OCI-LY1 (cell line): ENCODE data around the gene GNAI1.

Source experiments
- H2AFZ ChIP-seq: fragments of 200-600 bp; sonication (generic), shearing (Covaris generic); 2 replicates; pipeline ENCODE4 v1.6.0; 2014; ENCODE audit warnings: antibody characterized with exemption, mild to moderate bottlenecking, low read length
- H3F3A ChIP-seq: fragments of 200-600 bp; sonication (generic), shearing (Covaris generic); 2 replicates; pipeline ENCODE4 v1.6.0; 2014; ENCODE audit warnings: mild to moderate bottlenecking, antibody characterized with exemption, low read length, moderate library complexity; ENCODE audit not compliant: insufficient read depth
- H3K27ac ChIP-seq: fragments of 200-600 bp; sonication (generic); 2 replicates; pipeline ENCODE4 v1.5.1; 2014; ENCODE audit warnings: low read length, mixed run types, mild to moderate bottlenecking, low read depth; ENCODE audit not compliant: poor library complexity, severe bottlenecking
- H3K27me3 ChIP-seq: fragments of 200-600 bp; sonication (generic); 2 replicates; pipeline ENCODE4 v1.6.0; 2014; ENCODE audit warnings: antibody characterized with exemption, mild to moderate bottlenecking, low read length, moderate library complexity; ENCODE audit not compliant: insufficient read depth
- H3K36me3 ChIP-seq: fragments of 200-600 bp; sonication (generic); 2 replicates; pipeline ENCODE4 v1.6.1; 2014; ENCODE audit warnings: mild to moderate bottlenecking, antibody characterized with exemption, low read length, moderate library complexity, mixed read lengths; ENCODE audit not compliant: insufficient read depth
- H3K4me1 ChIP-seq: fragments of 200-600 bp; sonication (generic); 2 replicates; pipeline ENCODE4 v1.5.1; 2014; ENCODE audit warnings: mild to moderate bottlenecking, low read length, moderate library complexity; ENCODE audit not compliant: insufficient read depth, severe bottlenecking
- H3K4me2 ChIP-seq: fragments of 200-600 bp; sonication (generic), shearing (Covaris generic); 2 replicates; pipeline ENCODE4 v1.6.1; 2014; ENCODE audit warnings: low read length
- H3K4me3 ChIP-seq: fragments of 200-600 bp; sonication (generic); 2 replicates; pipeline ENCODE4 v1.5.1; 2014; ENCODE audit warnings: low read length, low read depth, mild to moderate bottlenecking, mixed read lengths; ENCODE audit not compliant: poor library complexity, severe bottlenecking
- H3K79me2 ChIP-seq: fragments of 200-600 bp; shearing (Covaris generic); 2 replicates; pipeline ENCODE4 v1.6.1; 2016; ENCODE audit warnings: mixed run types, low read length, mixed read lengths; ENCODE audit not compliant: insufficient read depth
- H3K9ac ChIP-seq: fragments of 200-600 bp; sonication (generic), shearing (Covaris generic); 2 replicates; pipeline ENCODE4 v1.6.1; 2014; ENCODE audit warnings: mild to moderate bottlenecking, low read length, mixed read lengths
- H3K9me2 ChIP-seq: fragments of 200-600 bp; sonication (generic), shearing (Covaris generic); 2 replicates; pipeline ENCODE4 v1.6.1; 2014; ENCODE audit warnings: low read depth, mild to moderate bottlenecking, low read length, mixed read lengths
- H3K9me3 ChIP-seq: fragments of 200-600 bp; shearing (Covaris generic); 2 replicates; pipeline ENCODE4 v1.6.1; 2014; ENCODE audit warnings: low read length, mixed read lengths
- H4K20me1 ChIP-seq: fragments of 200-600 bp; sonication (generic), shearing (Covaris generic); 2 replicates; pipeline ENCODE4 v1.6.0; 2016; ENCODE audit warnings: mild to moderate bottlenecking, low read length; ENCODE audit not compliant: insufficient read depth
- CTCF ChIP-seq: fragments of 200-600 bp; sonication (generic), shearing (Covaris generic); IDR thresholded peaks from 2 replicates; pipeline ENCODE4 v1.5.1; 2017; ENCODE audit warnings: mild to moderate bottlenecking, antibody characterized with exemption, low read length, moderate library complexity, mixed read lengths
- EZH2 ChIP-seq: fragments of 200-600 bp; sonication (generic), shearing (Covaris generic); IDR thresholded peaks from 2 replicates; pipeline ENCODE4 v1.8.0; 2017; ENCODE audit warnings: borderline replicate concordance, mixed run types, mild to moderate bottlenecking, antibody characterized with exemption, low read length, moderate library complexity, mixed read lengths

The GNAI1 gene

GRCh38 chr7:80110376-80110775 is 24.3 kb upstream of the GNAI1 start:
- Histone ChIP-seq H3K9me2 (no peaks in the 10 kb centered on the region; the same call in 1 of the 2 replicates), H3K9me3 (no peaks in the 10 kb centered on the region), H4K20me1 (no peaks in the 10 kb centered on the region), H3K27ac (no peak overlapping the region), H3K4me3 (no peak overlapping the region), H2AFZ (no peak overlapping the region), H3F3A (no peaks in the 10 kb centered on the region), H3K36me3 (no peaks in the 10 kb centered on the region), H3K79me2 (no peaks in the 10 kb centered on the region), H3K4me2 (no peak overlapping the region), H3K27me3 (no peaks in the 10 kb centered on the region), H3K4me1 (no peaks in the 10 kb centered on the region), H3K9ac (no peak overlapping the region)
- TF ChIP-seq CTCF (no peak), EZH2 (no peak)

- TF ChIP-seq CTCF (no peak), EZH2 (no peak)
- H3K79me2 ChIP-seq = no peaks in the 10 kb centered on the region
- H3K36me3 ChIP-seq = no peaks in the 10 kb centered on the region
- no peaks in the 10 kb centered on the region for H3K9me3 ChIP-seq
- H2AFZ ChIP-seq = no peak overlapping the region
- H3K4me3 ChIP-seq = no peak overlapping the region
- no peaks in the 10 kb centered on the region; the same call in none of the 2 replicates for H3K9me2 ChIP-seq
- no peaks in the 10 kb centered on the region for H3K4me1 ChIP-seq
- no peaks in the 10 kb centered on the region for H3F3A ChIP-seq
- H3K9ac ChIP-seq = no peak overlapping the region
- no peak overlapping the region for H3K4me2 ChIP-seq
- no peaks in the 10 kb centered on the region for H4K20me1 ChIP-seq
- no peaks in the 10 kb centered on the region for H3K27me3 ChIP-seq
- H3K27ac ChIP-seq = no peak overlapping the region
Measured at GRCh38 chr7:80114159-80114558, 20.5 kb upstream of the GNAI1 start.

GRCh38 chr7:80124526-80125264 is 9.9 kb upstream of the GNAI1 start:
- no peak overlapping the region for H3K9ac ChIP-seq
- H3K4me1 ChIP-seq = no peaks in the 10 kb centered on the region
- no peaks in the 10 kb centered on the region for H3K36me3 ChIP-seq
- no peaks in the 10 kb centered on the region for H3K27me3 ChIP-seq
- H3F3A ChIP-seq = no peaks in the 10 kb centered on the region
- no peaks in the 10 kb centered on the region for H3K9me3 ChIP-seq
- H3K9me2 ChIP-seq = no peaks in the 10 kb centered on the region
- H3K4me3 ChIP-seq = no peak overlapping the region
- H3K79me2 ChIP-seq = no peaks in the 10 kb centered on the region
- H3K4me2 ChIP-seq = no peak overlapping the region
- no peak overlapping the region for H2AFZ ChIP-seq
- H4K20me1 ChIP-seq = no peaks in the 10 kb centered on the region
- TF ChIP-seq EZH2 = no peak
- TF ChIP-seq CTCF = no peak
- no peak overlapping the region for H3K27ac ChIP-seq
